ENCODE measurements around the gene PAPSS2. TPM values are rescaled to one million over a fixed set of nuclear protein-coding genes. Genes with fewer than 3 reads are reported as not detected.

PAPSS2 gene
- total and polyA plus RNA-seq, 4 donors, result 19.8 to 57.2 (median 31.5) TPM

GRCh38 chr10:87672551-87672950, 12.9 kb downstream of the PAPSS2 start:
- WGBS, 2 donors, result 92 to 96% methylated on average over 3 of the region's 3 CpGs
- H3K4me1 ChIP-seq (ENCODE audit: control insufficient read depth in 1 of 2, insufficient read depth in 2 of 2, low read length in 2 of 2), result no peaks in the 10 kb centered on the region
- no peak for DNase-seq
- no peak for ATAC-seq (ENCODE audit: low FRiP score)
- intact Hi-C loops (cut with DNase I), result no loop called here
- H3K27ac ChIP-seq (ENCODE audit: low read depth in 1 of 2, low read length in 2 of 2), result no peak overlapping the region
- H3K36me3 ChIP-seq (ENCODE audit: control insufficient read depth in 1 of 2, insufficient read depth in 2 of 2, low read length in 1 of 2), result no peaks in the 10 kb centered on the region
- H3K27me3 ChIP-seq (ENCODE audit: control insufficient read depth in 1 of 2, insufficient read depth in 2 of 2, low read length in 1 of 2), result no peaks in the 10 kb centered on the region
- H3K4me3 ChIP-seq (ENCODE audit: low read length in 2 of 2), result no peak overlapping the region
- H3K9me3 ChIP-seq (ENCODE audit: control insufficient read depth, low read length), result no peaks in the 10 kb centered on the region

GRCh38 chr10:87674943-87675342, 15.3 kb downstream of the PAPSS2 start:
- WGBS, 2 donors, result 81 to 90% methylated on average over 1 of the region's 1 CpG
- DNase-seq (no peak), ATAC-seq (ENCODE audit: low FRiP score) (no peak)
- Histone ChIP-seq H3K4me1 (ENCODE audit: control insufficient read depth in 1 of 2, insufficient read depth in 2 of 2, low read length in 2 of 2) (no peaks in the 10 kb centered on the region), H3K9me3 (ENCODE audit: control insufficient read depth, low read length) (no peaks in the 10 kb centered on the region), H3K4me3 (ENCODE audit: low read length in 2 of 2) (no peak overlapping the region), H3K36me3 (ENCODE audit: control insufficient read depth in 1 of 2, insufficient read depth in 2 of 2, low read length in 1 of 2) (no peaks in the 10 kb centered on the region), H3K27me3 (ENCODE audit: control insufficient read depth in 1 of 2, insufficient read depth in 2 of 2, low read length in 1 of 2) (no peaks in the 10 kb centered on the region), H3K27ac (ENCODE audit: low read depth in 1 of 2, low read length in 2 of 2) (no peak overlapping the region)
- intact Hi-C loops (cut with DNase I), result no loop called here

DNA sequence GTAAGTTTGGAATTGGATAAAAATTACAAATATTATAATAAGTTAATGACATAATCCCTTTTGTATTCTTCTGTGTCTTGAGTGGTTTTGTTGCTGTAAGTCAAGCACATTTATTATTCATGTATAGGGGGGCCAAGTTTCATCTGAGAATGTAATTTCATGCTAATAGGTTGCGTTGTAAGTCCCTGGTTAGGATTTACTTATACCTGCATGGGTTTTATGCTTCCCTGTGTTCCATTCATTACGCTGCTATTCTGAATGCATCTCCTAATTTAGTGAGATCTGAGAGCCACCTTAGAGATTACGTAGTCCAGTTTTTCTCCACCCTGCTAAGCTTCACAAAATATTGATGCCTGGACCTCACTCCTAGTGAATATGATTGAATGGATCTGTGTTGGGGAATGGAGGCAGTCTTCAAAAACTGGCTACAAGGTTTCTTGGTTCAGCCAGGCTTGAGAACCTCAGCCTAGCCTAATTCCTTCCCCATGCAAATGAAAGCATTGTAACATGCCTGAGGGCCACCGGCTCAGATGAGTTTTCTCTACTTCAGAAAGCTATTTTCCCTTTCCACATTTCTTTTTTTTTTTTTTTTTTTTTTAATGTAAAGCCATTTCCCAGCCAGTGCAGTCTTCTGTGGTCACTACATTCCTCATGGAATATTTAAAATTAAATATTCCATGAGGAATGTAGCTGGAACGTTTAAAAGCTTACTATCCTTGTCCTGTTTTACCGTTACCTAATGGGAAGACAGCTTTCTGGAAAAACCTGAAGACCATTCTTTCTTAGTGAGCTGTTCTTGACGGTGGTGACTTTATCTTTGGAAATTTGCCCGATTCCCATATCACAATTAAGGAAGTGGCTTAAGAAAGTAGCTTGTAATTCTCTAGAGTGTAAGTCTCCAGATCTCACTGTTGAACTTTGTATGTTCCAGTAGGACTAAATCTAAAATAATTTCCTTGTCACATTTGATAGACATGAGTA, 16.0 kb downstream of the PAPSS2 start:
- no peak overlapping the region for H3K27ac ChIP-seq (ENCODE audit: low read depth in 1 of 2, low read length in 2 of 2)
- DNase-seq (no peak), ATAC-seq (ENCODE audit: low FRiP score) (no peak)
- 48 to 52% methylated on average over 8 of the region's 8 CpGs for WGBS, 2 donors
- H3K4me1 ChIP-seq (ENCODE audit: control insufficient read depth in 1 of 2, insufficient read depth in 2 of 2, low read length in 2 of 2), result no peaks in the 10 kb centered on the region
- H3K9me3 ChIP-seq (ENCODE audit: control insufficient read depth, low read length), result no peaks in the 10 kb centered on the region
- H3K27me3 ChIP-seq (ENCODE audit: control insufficient read depth in 1 of 2, insufficient read depth in 2 of 2, low read length in 1 of 2), result no peaks in the 10 kb centered on the region
- intact Hi-C loops (cut with DNase I), result no loop called here
- no peaks in the 10 kb centered on the region for H3K36me3 ChIP-seq (ENCODE audit: control insufficient read depth in 1 of 2, insufficient read depth in 2 of 2, low read length in 1 of 2)
- H3K4me3 ChIP-seq (ENCODE audit: low read length in 2 of 2), result no peak overlapping the region

DNA sequence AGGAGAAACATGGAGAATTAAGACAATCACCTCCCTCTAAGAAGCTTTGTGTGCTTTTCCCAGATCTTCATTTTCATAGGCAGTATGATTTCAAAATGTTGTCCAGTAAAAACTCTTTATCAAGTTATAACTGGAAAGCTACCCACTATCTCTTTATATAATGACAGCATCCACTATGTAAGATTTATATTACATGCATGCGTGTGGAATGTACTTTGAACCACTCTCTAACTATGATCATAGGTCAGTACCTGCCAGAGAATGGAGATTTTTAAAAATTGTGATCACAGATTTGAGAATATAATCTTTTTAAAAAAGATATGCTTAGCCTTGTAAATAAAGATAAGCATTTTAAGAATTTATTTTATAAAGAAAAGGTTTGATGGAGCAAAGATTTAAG, 17.9 kb downstream of the PAPSS2 start:
- DNase-seq (no peak), ATAC-seq (ENCODE audit: low FRiP score) (no peak)
- WGBS, 2 donors, result 96% methylated on average over 1 of the region's 1 CpG
- Histone ChIP-seq H3K9me3 (ENCODE audit: control insufficient read depth, low read length) (no peaks in the 10 kb centered on the region), H3K4me1 (ENCODE audit: control insufficient read depth in 1 of 2, insufficient read depth in 2 of 2, low read length in 2 of 2) (no peaks in the 10 kb centered on the region), H3K36me3 (ENCODE audit: control insufficient read depth in 1 of 2, insufficient read depth in 2 of 2, low read length in 1 of 2) (no peaks in the 10 kb centered on the region), H3K27me3 (ENCODE audit: control insufficient read depth in 1 of 2, insufficient read depth in 2 of 2, low read length in 1 of 2) (no peaks in the 10 kb centered on the region), H3K4me3 (ENCODE audit: low read length in 2 of 2) (no peak overlapping the region), H3K27ac (ENCODE audit: low read depth in 1 of 2, low read length in 2 of 2) (no peak overlapping the region)
- intact Hi-C loops (cut with DNase I), result no loop called here

GRCh38 chr10:87678302-87678701, 18.6 kb downstream of the PAPSS2 start:
- WGBS, 2 donors, result 96 to 98% methylated on average over 2 of the region's 2 CpGs

GRCh38 chr10:87683356-87683755, 23.7 kb downstream of the PAPSS2 start:
- no peaks in the 10 kb centered on the region for H3K4me1 ChIP-seq (ENCODE audit: control insufficient read depth in 1 of 2, insufficient read depth in 2 of 2, low read length in 2 of 2)
- H3K27me3 ChIP-seq (ENCODE audit: control insufficient read depth in 1 of 2, insufficient read depth in 2 of 2, low read length in 1 of 2), result no peaks in the 10 kb centered on the region
- H3K9me3 ChIP-seq (ENCODE audit: control insufficient read depth, low read length), result no peaks in the 10 kb centered on the region
- H3K4me3 ChIP-seq (ENCODE audit: low read length in 2 of 2), result no peak overlapping the region
- no peak for ATAC-seq (ENCODE audit: low FRiP score)
- no peak overlapping the region for H3K27ac ChIP-seq (ENCODE audit: low read depth in 1 of 2, low read length in 2 of 2)
- 96% methylated on average over 4 of the region's 4 CpGs for WGBS, 2 donors
- intact Hi-C loops (cut with DNase I), result no loop called here
- H3K36me3 ChIP-seq (ENCODE audit: control insufficient read depth in 1 of 2, insufficient read depth in 2 of 2, low read length in 1 of 2), result no peaks in the 10 kb centered on the region
- DNase-seq, result no peak

More at GRCh38 chr10:87678302-87678701, 18.6 kb downstream of the PAPSS2 start:
- no peak for ATAC-seq (ENCODE audit: low FRiP score)
- Histone ChIP-seq H3K9me3 (ENCODE audit: control insufficient read depth, low read length) (no peaks in the 10 kb centered on the region), H3K36me3 (ENCODE audit: control insufficient read depth in 1 of 2, insufficient read depth in 2 of 2, low read length in 1 of 2) (no peaks in the 10 kb centered on the region), H3K27me3 (ENCODE audit: control insufficient read depth in 1 of 2, insufficient read depth in 2 of 2, low read length in 1 of 2) (no peaks in the 10 kb centered on the region), H3K4me1 (ENCODE audit: control insufficient read depth in 1 of 2, insufficient read depth in 2 of 2, low read length in 2 of 2) (no peaks in the 10 kb centered on the region), H3K27ac (ENCODE audit: low read depth in 1 of 2, low read length in 2 of 2) (no peak overlapping the region), H3K4me3 (ENCODE audit: low read length in 2 of 2) (no peak overlapping the region)
- intact Hi-C loops (cut with DNase I), result no loop called here
- no peak for DNase-seq

- no peaks in the 10 kb centered on the region for H3K36me3 ChIP-seq (ENCODE audit: control insufficient read depth in 1 of 2, insufficient read depth in 2 of 2, low read length in 1 of 2)
- no peaks in the 10 kb centered on the region for H3K9me3 ChIP-seq (ENCODE audit: control insufficient read depth, low read length)
- no peak overlapping the region for H3K27ac ChIP-seq (ENCODE audit: low read depth in 1 of 2, low read length in 2 of 2)
- intact Hi-C loops (cut with DNase I), result no loop called here
- WGBS, 2 donors, result 73 to 85% methylated on average over 7 of the region's 7 CpGs
- no peak overlapping the region for H3K4me3 ChIP-seq (ENCODE audit: low read length in 2 of 2)
- H3K27me3 ChIP-seq (ENCODE audit: control insufficient read depth in 1 of 2, insufficient read depth in 2 of 2, low read length in 1 of 2), result no peaks in the 10 kb centered on the region
- no peaks in the 10 kb centered on the region for H3K4me1 ChIP-seq (ENCODE audit: control insufficient read depth in 1 of 2, insufficient read depth in 2 of 2, low read length in 2 of 2)
- DNase-seq, result no peak
- ATAC-seq (ENCODE audit: low FRiP score), result no peak
Observed at GRCh38 chr10:87684001-87684638, 24.4 kb downstream of the PAPSS2 start.

- Histone ChIP-seq H3K4me3 (ENCODE audit: low read length in 2 of 2) (no peak overlapping the region), H3K9me3 (ENCODE audit: control insufficient read depth, low read length) (no peaks in the 10 kb centered on the region), H3K4me1 (ENCODE audit: control insufficient read depth in 1 of 2, insufficient read depth in 2 of 2, low read length in 2 of 2) (no peaks in the 10 kb centered on the region), H3K27me3 (ENCODE audit: control insufficient read depth in 1 of 2, insufficient read depth in 2 of 2, low read length in 1 of 2) (no peaks in the 10 kb centered on the region), H3K27ac (ENCODE audit: low read depth in 1 of 2, low read length in 2 of 2) (no peak overlapping the region), H3K36me3 (ENCODE audit: control insufficient read depth in 1 of 2, insufficient read depth in 2 of 2, low read length in 1 of 2) (no peaks in the 10 kb centered on the region)
- ATAC-seq (ENCODE audit: low FRiP score) (peak; percentile 48), DNase-seq (no peak)
- 72 to 74% methylated on average over 5 of the region's 5 CpGs for WGBS, 2 donors
- intact Hi-C loops (cut with DNase I), result no loop called here
Observed at GRCh38 chr10:87685832-87686574, 26.3 kb downstream of the PAPSS2 start.
